HL-60 (cell line): ENCODE results near the gene CADM2.

ENCODE experiments used
- DNase-seq, 2 experiments: peaks; one replicate each; pipeline ENCODE4 v3.0.0-alpha.2; 2010 to 2020; ENCODE audit warnings: low read depth in 1 of 2, low spot score in 1 of 2
- H3K27ac ChIP-seq: fragments of 250-450 bp; sonication (Bioruptor Pico); replicated peaks from 2 replicates; pipeline ENCODE4 v1.5.1; 2020; ENCODE audit warnings: mild to moderate bottlenecking, moderate library complexity
- H3K27me3 ChIP-seq: fragments of 250-450 bp; sonication (Bioruptor Pico); 2 replicates; pipeline ENCODE4 v1.5.1; 2021; ENCODE audit warnings: mild to moderate bottlenecking, moderate library complexity; ENCODE audit not compliant: insufficient read depth, poor library complexity, severe bottlenecking
- H3K4me3 ChIP-seq: replicated peaks from 2 replicates; pipeline ENCODE4 v1.5.1; 2011; ENCODE audit warnings: mild to moderate bottlenecking, control low read depth, low read length; ENCODE audit not compliant: insufficient read depth
- CTCF ChIP-seq: IDR thresholded peaks from one replicate; pipeline ENCODE4 v1.5.1; 2011; ENCODE audit warnings: low read length, control low read depth, inconsistent platforms; ENCODE audit not compliant: insufficient read depth
- GABPA ChIP-seq: IDR thresholded peaks from 2 replicates; pipeline ENCODE4 v1.6.1; 2012; ENCODE audit warnings: low read depth
- POLR2AphosphoS5 ChIP-seq: IDR thresholded peaks from 2 replicates; pipeline ENCODE4 v1.6.1; 2012; ENCODE audit warnings: low read depth
- SPI1 ChIP-seq: IDR thresholded peaks from 2 replicates; pipeline ENCODE4 v1.6.1; 2012; ENCODE audit warnings: low read depth, mild to moderate bottlenecking, borderline replicate concordance
- TF ChIP-seq, protein P1 (sequence below): IDR thresholded peaks from 2 replicates; pipeline ENCODE4 v1.6.1; 2012; ENCODE audit warnings: low read depth; ENCODE audit not compliant: insufficient replicate concordance

CADM2 gene

GRCh38 chr3:85330071-85330470, 371.3 kb downstream of the CADM2 start:
- no peaks in the 10 kb centered on the region for H3K27me3 ChIP-seq
- DNase-seq = no peak
- H3K27ac ChIP-seq = no peak overlapping the region
- H3K4me3 ChIP-seq = no peak overlapping the region
- TF ChIP-seq GABPA (no peak), CTCF (no peak), SPI1 (no peak), POLR2AphosphoS5 (no peak)
- TF ChIP-seq, protein P1, sequence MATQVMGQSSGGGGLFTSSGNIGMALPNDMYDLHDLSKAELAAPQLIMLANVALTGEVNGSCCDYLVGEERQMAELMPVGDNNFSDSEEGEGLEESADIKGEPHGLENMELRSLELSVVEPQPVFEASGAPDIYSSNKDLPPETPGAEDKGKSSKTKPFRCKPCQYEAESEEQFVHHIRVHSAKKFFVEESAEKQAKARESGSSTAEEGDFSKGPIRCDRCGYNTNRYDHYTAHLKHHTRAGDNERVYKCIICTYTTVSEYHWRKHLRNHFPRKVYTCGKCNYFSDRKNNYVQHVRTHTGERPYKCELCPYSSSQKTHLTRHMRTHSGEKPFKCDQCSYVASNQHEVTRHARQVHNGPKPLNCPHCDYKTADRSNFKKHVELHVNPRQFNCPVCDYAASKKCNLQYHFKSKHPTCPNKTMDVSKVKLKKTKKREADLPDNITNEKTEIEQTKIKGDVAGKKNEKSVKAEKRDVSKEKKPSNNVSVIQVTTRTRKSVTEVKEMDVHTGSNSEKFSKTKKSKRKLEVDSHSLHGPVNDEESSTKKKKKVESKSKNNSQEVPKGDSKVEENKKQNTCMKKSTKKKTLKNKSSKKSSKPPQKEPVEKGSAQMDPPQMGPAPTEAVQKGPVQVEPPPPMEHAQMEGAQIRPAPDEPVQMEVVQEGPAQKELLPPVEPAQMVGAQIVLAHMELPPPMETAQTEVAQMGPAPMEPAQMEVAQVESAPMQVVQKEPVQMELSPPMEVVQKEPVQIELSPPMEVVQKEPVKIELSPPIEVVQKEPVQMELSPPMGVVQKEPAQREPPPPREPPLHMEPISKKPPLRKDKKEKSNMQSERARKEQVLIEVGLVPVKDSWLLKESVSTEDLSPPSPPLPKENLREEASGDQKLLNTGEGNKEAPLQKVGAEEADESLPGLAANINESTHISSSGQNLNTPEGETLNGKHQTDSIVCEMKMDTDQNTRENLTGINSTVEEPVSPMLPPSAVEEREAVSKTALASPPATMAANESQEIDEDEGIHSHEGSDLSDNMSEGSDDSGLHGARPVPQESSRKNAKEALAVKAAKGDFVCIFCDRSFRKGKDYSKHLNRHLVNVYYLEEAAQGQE = no peak

DNA sequence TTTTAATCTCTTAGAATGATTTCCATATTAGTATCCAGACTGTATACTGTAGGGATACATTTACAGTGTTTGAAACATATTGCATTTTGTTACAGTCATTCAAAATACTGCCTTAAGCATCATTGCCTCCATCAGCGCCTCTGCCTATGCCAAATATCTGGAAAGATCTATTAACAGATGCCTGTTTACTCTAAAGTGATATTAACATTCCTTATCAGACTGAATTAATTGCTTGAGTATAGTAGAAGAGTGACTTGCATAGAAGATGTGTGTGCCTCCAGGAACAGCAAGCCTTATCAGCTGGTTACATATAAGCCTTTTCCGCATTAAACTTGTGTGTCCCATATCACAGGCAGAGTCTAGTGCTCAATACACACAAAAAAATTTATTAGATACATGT, 379.1 kb downstream of the CADM2 start:
- H3K4me3 ChIP-seq = no peak overlapping the region
- H3K27me3 ChIP-seq = no peaks in the 10 kb centered on the region
- TF ChIP-seq GABPA = no peak
- TF ChIP-seq CTCF = no peak
- no peak for TF ChIP-seq SPI1
- TF ChIP-seq POLR2AphosphoS5 = no peak
- TF ChIP-seq, protein P1 = no peak
- no peak overlapping the region for H3K27ac ChIP-seq
- DNase-seq = no peak

GRCh38 chr3:85342915-85343314, 384.1 kb downstream of the CADM2 start:
- DNase-seq = peak in 1 of 2 experiments; percentile 3
- H3K27ac ChIP-seq = no peak overlapping the region
- H3K4me3 ChIP-seq = no peak overlapping the region
- H3K27me3 ChIP-seq = no peaks in the 10 kb centered on the region
- peak; percentile 21 for TF ChIP-seq CTCF
- TF ChIP-seq, protein P1 = no peak
